GM12874 (cell line): ENCODE results near the gene ADARB2.

Source experiments
- CTCF ChIP-seq: IDR thresholded peaks from 2 replicates; pipeline ENCODE4 v1.5.1; 2011; ENCODE audit warnings: low read depth, mild to moderate bottlenecking, control low read depth, low read length, moderate library complexity; ENCODE audit not compliant: insufficient read depth

Gene ADARB2

GRCh38 chr10:1183701-1184100 is 553.6 kb downstream of the ADARB2 start:
- no peak for TF ChIP-seq CTCF

- no peak for TF ChIP-seq CTCF
Measured at GRCh38 chr10:1183033-1183396, 554.3 kb downstream of the ADARB2 start.

- no peak for TF ChIP-seq CTCF
Measured at GRCh38 chr10:1182280-1183032, 554.9 kb downstream of the ADARB2 start.

- TF ChIP-seq CTCF = no peak
Measured at GRCh38 chr10:1180836-1181235, 556.5 kb downstream of the ADARB2 start.

- no peak for TF ChIP-seq CTCF
Measured at GRCh38 chr10:1180071-1180730, 557.1 kb downstream of the ADARB2 start.

GRCh38 chr10:1179346-1180070 is 557.8 kb downstream of the ADARB2 start:
- TF ChIP-seq CTCF = no peak

GRCh38 chr10:1178506-1178905 is 558.8 kb downstream of the ADARB2 start:
- TF ChIP-seq CTCF = no peak
